IMR-90 (cell line): ENCODE measurements around the gene CD300LB. TPM values are rescaled to one million over a fixed set of nuclear protein-coding genes. Genes with fewer than 3 reads are reported as not detected.

Experiments used
- ATAC-seq: fragments of 200-7000 bp; cut with Tn5 transposase; 2 replicates; pipeline ENCODE4 v1.9.1; 2020; ENCODE audit warnings: low read depth, mild to moderate bottlenecking, moderate library complexity
- BruUV-seq: library from RNA; stranded (reverse); fragments of 400-500 nt; replicated peaks from 2 replicates; lab custom pipeline; 2021; lab: Mats Ljungman, UMichigan
- CTCF ChIA-PET: fragments of 300-600 bp; formaldehyde crosslinking; extraction: SDS; loops from one replicate; lab custom pipeline; 2021; ENCODE audit warnings: antibody characterized with exemption; lab: Yijun Ruan, JAX
- POLR2A ChIA-PET: fragments of 300-600 bp; sonication (Branson Sonifier 250); formaldehyde crosslinking; loops from one replicate; lab custom pipeline; 2022; ENCODE audit warnings: antibody characterized with exemption; ENCODE audit not compliant: unreplicated experiment; lab: Charles Lee
- DNase-seq: peaks from one replicate; pipeline ENCODE4 v3.0.0; 2013
- H2AFZ ChIP-seq: replicated peaks from 2 replicates; pipeline ENCODE3; 2013; ENCODE audit warnings: low read length, mild to moderate bottlenecking; ENCODE audit not compliant: poor library complexity
- H2AK5ac ChIP-seq: 2 replicates; pipeline ENCODE4 v1.6.1; 2013; ENCODE audit warnings: low read depth, low read length, inconsistent platforms
- H2AK9ac ChIP-seq: replicated peaks from 2 replicates; pipeline ENCODE3; 2013; ENCODE audit warnings: mild to moderate bottlenecking, low read depth, low read length, moderate library complexity; ENCODE audit not compliant: poor library complexity
- H2BK120ac ChIP-seq: 2 replicates; pipeline ENCODE4 v1.6.1; 2013; ENCODE audit warnings: low read depth, low read length, inconsistent platforms
- H2BK15ac ChIP-seq: 3 replicates; pipeline ENCODE4 v1.6.1; 2013; ENCODE audit warnings: low read depth, low read length, inconsistent platforms
- H2BK20ac ChIP-seq: 2 replicates; pipeline ENCODE4 v1.6.1; 2013; ENCODE audit warnings: low read depth, mild to moderate bottlenecking, inconsistent platforms, low read length, moderate library complexity
- H2BK5ac ChIP-seq: 2 replicates; pipeline ENCODE4 v1.6.1; 2013; ENCODE audit warnings: mild to moderate bottlenecking, low read depth, low read length, inconsistent platforms; ENCODE audit not compliant: poor library complexity, severe bottlenecking
- H3K14ac ChIP-seq: replicated peaks from 2 replicates; pipeline ENCODE4 v1.6.1; 2013; ENCODE audit warnings: low read depth, low read length, inconsistent platforms
- H3K18ac ChIP-seq: 2 replicates; pipeline ENCODE4 v1.6.1; 2013; ENCODE audit warnings: low read depth, low read length, control low read depth
- H3K23ac ChIP-seq: 2 replicates; pipeline ENCODE4 v1.6.1; 2013; ENCODE audit warnings: low read depth, low read length, inconsistent platforms
- H3K27ac ChIP-seq: 2 replicates; pipeline ENCODE4 v1.5.1; 2013; ENCODE audit warnings: mild to moderate bottlenecking, control low read depth, low read length; ENCODE audit not compliant: insufficient read depth
- H3K27me3 ChIP-seq: 2 replicates; pipeline ENCODE4 v1.6.1; 2013; ENCODE audit warnings: low read length; ENCODE audit not compliant: control insufficient read depth, insufficient read depth
- H3K36me3 ChIP-seq: 2 replicates; pipeline ENCODE4 v1.6.1; 2013; ENCODE audit warnings: low read length, mixed read lengths; ENCODE audit not compliant: control insufficient read depth, insufficient read depth
- H3K4ac ChIP-seq: 2 replicates; pipeline ENCODE4 v1.6.1; 2013; ENCODE audit warnings: low read depth, low read length, inconsistent platforms
- H3K4me1 ChIP-seq: 2 replicates; pipeline ENCODE4 v1.6.1; 2013; ENCODE audit warnings: low read length, mixed read lengths; ENCODE audit not compliant: control insufficient read depth, insufficient read depth
- H3K4me2 ChIP-seq: 2 replicates; pipeline ENCODE4 v1.6.1; 2013; ENCODE audit warnings: low read depth, mild to moderate bottlenecking, control low read depth, low read length, moderate library complexity
- H3K4me3 ChIP-seq: 2 replicates; pipeline ENCODE4 v1.5.1; 2013; ENCODE audit warnings: low read depth, mild to moderate bottlenecking, control low read depth, low read length, moderate library complexity; ENCODE audit not compliant: insufficient read depth
- H3K56ac ChIP-seq: 2 replicates; pipeline ENCODE4 v1.6.1; 2013; ENCODE audit warnings: low read length, inconsistent platforms; ENCODE audit not compliant: insufficient read depth; ENCODE audit errors: extremely low read depth
- H3K79me1 ChIP-seq, 2 experiments: 2 replicates each; pipeline ENCODE4 v1.6.1; 2013; ENCODE audit warnings: low read length in 2 of 2, inconsistent platforms in 1 of 2, low read depth in 1 of 2
- H3K9ac ChIP-seq: 2 replicates; pipeline ENCODE4 v1.6.1; 2013; ENCODE audit warnings: low read depth, low read length, control low read depth
- H3K9me1 ChIP-seq: 2 replicates; pipeline ENCODE4 v1.6.1; 2013; ENCODE audit warnings: low read length, inconsistent platforms; ENCODE audit not compliant: insufficient read depth
- H3K9me3 ChIP-seq: 2 replicates; pipeline ENCODE4 v1.6.1; 2013; ENCODE audit warnings: low read length; ENCODE audit not compliant: control insufficient read depth, insufficient read depth
- H4K20me1 ChIP-seq: 2 replicates; pipeline ENCODE4 v1.6.1; 2013; ENCODE audit warnings: low read length, inconsistent platforms; ENCODE audit not compliant: insufficient read depth
- H4K5ac ChIP-seq: 2 replicates; pipeline ENCODE4 v1.6.1; 2013; ENCODE audit warnings: mild to moderate bottlenecking, low read depth, low read length, control low read depth
- H4K8ac ChIP-seq, 2 experiments: 2 replicates each; pipeline ENCODE4 v1.6.1; 2013; ENCODE audit warnings: low read depth in 2 of 2, low read length in 2 of 2, control low read depth in 1 of 2, inconsistent platforms in 1 of 2
- H4K91ac ChIP-seq: 2 replicates; pipeline ENCODE4 v1.6.1; 2013; ENCODE audit warnings: low read depth, low read length, inconsistent platforms; ENCODE audit not compliant: insufficient read depth
- CHD1 ChIP-seq: IDR thresholded peaks from 2 replicates; pipeline ENCODE4 v1.6.1; 2012; ENCODE audit warnings: low read depth, low read length, improper control_type of control experiment
- CTCF ChIP-seq: conservative IDR thresholded peaks from 2 replicates; pipeline ENCODE4 v1.5.1; 2012; ENCODE audit warnings: mild to moderate bottlenecking, low read depth, low read length, improper control_type of control experiment
- FOS ChIP-seq: fragments of 150-350 bp; IDR thresholded peaks from 2 replicates; pipeline ENCODE4 v1.6.1; 2016; ENCODE audit warnings: low read depth, low read length
- MXI1 ChIP-seq: IDR thresholded peaks from 2 replicates; pipeline ENCODE4 v1.6.1; 2012; ENCODE audit warnings: low read depth, mild to moderate bottlenecking, low read length, moderate library complexity, borderline replicate concordance
- NFE2L2 ChIP-seq: fragments of 150-350 bp; IDR thresholded peaks from 2 replicates; pipeline ENCODE4 v1.6.1; 2016; ENCODE audit warnings: low read depth, mild to moderate bottlenecking, low read length
- RAD21 ChIP-seq: IDR thresholded peaks from 2 replicates; pipeline ENCODE4 v1.6.1; 2012; ENCODE audit warnings: low read length, improper control_type of control experiment
- RCOR1 ChIP-seq: IDR thresholded peaks from 2 replicates; pipeline ENCODE4 v1.6.1; 2012; ENCODE audit warnings: mild to moderate bottlenecking, low read length, improper control_type of control experiment; ENCODE audit not compliant: insufficient replicate concordance
- WGBS, 2 experiments: methylation state at CpG; one replicate each; pipeline versions ENCODE4 v1.1.5 to v1.1.7; 2013; ENCODE audit warnings: missing lambda C conversion rate in 2 of 2; ENCODE audit not compliant: insufficient read length in 1 of 2; ENCODE audit errors: extremely low coverage in 2 of 2; 5-methylcytosine and 5-hydroxymethylcytosine counted together
- dilution Hi-C: fragments of 300-500 bp; cut with HindIII; formaldehyde crosslinking; loops from one replicate; pipeline ENCODE4 v1.14.3; 2018; ENCODE audit warnings: low sequenced_read_pairs; ENCODE audit not compliant: unreplicated experiment
- in situ Hi-C: fragments of 300-500 bp; cut with MboI; formaldehyde crosslinking; loops from 3 replicates; pipeline ENCODE4 v1.14.3; 2019; ENCODE audit warnings: low sequenced_read_pairs, inconsistent platforms, mixed read lengths
- intact Hi-C: fragments of 100-400 bp; cut with micrococcal nuclease; formaldehyde crosslinking; loops from 2 replicates; pipeline ENCODE4 v1.10.0; 2022
- polyA plus RNA-seq, 3 experiments: library from polyadenylated mRNA; depleted of rRNA; stranded (reverse); fragments of >200 nt; gene quantifications; 2 replicates each; pipeline ENCODE4 v1.2.3, GENCODE V29; 2012; ENCODE audit warnings: low replicate concordance in 1 of 3
- total RNA-seq: library from RNA; depleted of rRNA; stranded (reverse); fragments of >200 nt; gene quantifications from 2 replicates; pipeline ENCODE4 v1.2.3, GENCODE V29; 2012

Gene CD300LB
- total and polyA plus RNA-seq, 2 of the 4 experiments (the other 2 are of a cell fraction) = not detected

DNA sequence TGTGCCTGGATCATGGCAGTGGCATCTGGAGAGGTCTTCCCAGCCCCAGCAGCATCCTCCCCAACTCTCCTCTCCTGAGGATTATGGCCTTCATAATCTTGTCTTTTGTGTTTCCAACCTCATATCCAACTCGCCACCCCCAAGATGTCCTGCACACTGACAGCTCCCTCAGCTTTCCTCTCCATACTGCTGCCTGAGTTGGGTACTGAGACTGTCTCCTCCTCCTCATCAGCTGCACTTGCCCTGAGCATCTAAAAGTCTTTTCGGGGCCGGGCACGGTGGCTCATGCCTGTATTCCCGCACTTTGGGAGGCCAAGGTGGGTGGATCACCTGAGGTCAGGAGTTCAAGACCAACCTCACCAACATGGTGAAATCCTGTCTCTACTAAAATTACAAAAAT lies 2.0 kb downstream of the CD300LB start:
- Histone ChIP-seq H2BK20ac (no peak overlapping the region), H2BK120ac (no peak overlapping the region), H3K9me3 (peaks cover 40% of the 10 kb centered on the region), H4K8ac (no peak overlapping the region), H2AFZ (no peak overlapping the region), H3K27me3 (no peaks in the 10 kb centered on the region), H2BK15ac (no peak overlapping the region), H3K27ac (no peak overlapping the region), H3K9ac (no peak overlapping the region), H3K23ac (no peak overlapping the region), H3K56ac (no peak overlapping the region), H2BK5ac (no peak overlapping the region), H3K36me3 (no peaks in the 10 kb centered on the region), H4K91ac (no peak overlapping the region), H3K18ac (no peak overlapping the region), H3K4me1 (no peaks in the 10 kb centered on the region), H3K9me1 (no peaks in the 10 kb centered on the region), H4K5ac (no peak overlapping the region), H3K14ac (no peak overlapping the region), H3K4ac (no peak overlapping the region), H2AK5ac (no peak overlapping the region), H3K4me2 (no peak overlapping the region), H2AK9ac (no peak overlapping the region), H3K79me1 (no peaks in the 10 kb centered on the region), H4K20me1 (no peaks in the 10 kb centered on the region), H3K4me3 (no peak overlapping the region)
- POLR2A ChIA-PET = no interaction called here
- CTCF ChIA-PET = no interaction called here
- no peak for ATAC-seq
- in situ Hi-C loops = no loop called here
- DNase-seq = no peak
- intact Hi-C loops = no loop called here
- BruUV-seq = no TSS peak
- TF ChIP-seq MXI1 (no peak), CTCF (no peak), CHD1 (no peak), NFE2L2 (no peak), RAD21 (no peak), FOS (no peak), RCOR1 (no peak)
- dilution Hi-C loops = no loop called here
- 20% methylated on average over 1 of the region's 5 CpGs; no CpG with 5 or more reads in 1 of the 2 experiments for WGBS, 2 experiments
